ENCODE data around the gene CHKB. TPM values are rescaled to one million over a fixed set of nuclear protein-coding genes. Genes with fewer than 3 reads are reported as not detected.
"Not testable (repeated sequence)": the region's sequence is repeated elsewhere in the genome, so short reads cannot be mapped to it uniquely, and the experiment has no call there.

The CHKB gene
- total RNA-seq, 4 donors from 2014 or later = 47.0 to 71.3 (median 66.4) TPM

DNA sequence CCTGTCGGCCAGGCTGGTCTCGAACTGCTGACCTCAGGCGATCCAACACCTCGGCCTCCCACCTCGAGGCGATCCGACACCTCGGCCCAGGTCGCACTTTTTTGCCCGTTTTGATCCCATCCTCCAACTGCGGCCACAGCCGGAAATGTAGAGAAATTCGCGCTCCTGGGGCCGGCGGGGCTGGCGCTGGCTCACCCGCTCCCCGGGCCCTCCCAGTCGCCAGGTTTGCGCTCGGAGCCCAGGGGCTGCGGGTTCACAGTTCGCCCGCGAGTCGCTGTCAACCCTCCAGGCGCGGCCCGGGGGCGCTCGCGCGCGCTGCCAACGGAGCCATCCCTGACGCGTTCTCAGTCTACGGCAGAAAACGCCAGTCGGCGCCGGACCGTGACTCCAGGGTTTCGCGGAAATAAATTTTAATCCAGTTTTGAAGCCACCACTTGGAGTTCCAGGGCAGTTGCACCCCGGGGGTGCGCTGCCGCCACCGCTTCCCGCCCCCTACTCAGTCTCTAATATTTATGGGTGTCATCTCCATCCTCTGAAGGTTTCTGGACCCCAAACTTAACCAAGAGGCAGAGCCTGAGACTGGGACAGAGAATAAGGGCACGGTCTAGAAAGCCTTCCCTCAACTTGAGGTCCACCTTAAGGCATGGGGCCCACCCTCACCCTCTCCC, 38.4 kb downstream of the CHKB start:
- DNase-seq (ENCODE audit: low spot score in 2 of 2) = peak in 1 of 2 donors; percentile 96

DNA sequence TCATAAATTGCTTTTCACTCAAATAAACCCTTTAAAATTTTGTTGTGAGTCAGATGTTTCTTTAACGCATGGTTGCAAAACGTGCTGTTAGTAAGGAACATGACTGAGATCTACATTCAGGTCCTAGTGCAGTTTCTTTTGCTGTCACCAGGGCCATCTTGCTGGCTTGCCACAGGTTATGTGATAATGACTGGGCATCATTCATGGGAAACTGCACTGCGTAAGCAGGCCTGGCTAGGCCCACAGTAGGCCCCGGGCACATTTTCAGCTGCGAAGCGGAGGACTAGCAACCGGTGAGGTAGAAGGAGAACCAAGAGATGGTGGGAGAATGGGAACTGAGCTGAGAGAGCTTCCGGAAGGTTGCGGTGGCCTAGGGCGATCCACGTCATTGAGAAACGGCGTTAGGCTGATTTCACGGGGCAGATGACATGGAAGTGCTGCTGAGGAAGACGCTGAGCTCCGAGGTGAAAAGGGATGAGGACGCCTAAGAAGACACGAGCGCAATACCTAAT, 40.2 kb downstream of the CHKB start:
- TF ChIP-seq, protein P1, sequence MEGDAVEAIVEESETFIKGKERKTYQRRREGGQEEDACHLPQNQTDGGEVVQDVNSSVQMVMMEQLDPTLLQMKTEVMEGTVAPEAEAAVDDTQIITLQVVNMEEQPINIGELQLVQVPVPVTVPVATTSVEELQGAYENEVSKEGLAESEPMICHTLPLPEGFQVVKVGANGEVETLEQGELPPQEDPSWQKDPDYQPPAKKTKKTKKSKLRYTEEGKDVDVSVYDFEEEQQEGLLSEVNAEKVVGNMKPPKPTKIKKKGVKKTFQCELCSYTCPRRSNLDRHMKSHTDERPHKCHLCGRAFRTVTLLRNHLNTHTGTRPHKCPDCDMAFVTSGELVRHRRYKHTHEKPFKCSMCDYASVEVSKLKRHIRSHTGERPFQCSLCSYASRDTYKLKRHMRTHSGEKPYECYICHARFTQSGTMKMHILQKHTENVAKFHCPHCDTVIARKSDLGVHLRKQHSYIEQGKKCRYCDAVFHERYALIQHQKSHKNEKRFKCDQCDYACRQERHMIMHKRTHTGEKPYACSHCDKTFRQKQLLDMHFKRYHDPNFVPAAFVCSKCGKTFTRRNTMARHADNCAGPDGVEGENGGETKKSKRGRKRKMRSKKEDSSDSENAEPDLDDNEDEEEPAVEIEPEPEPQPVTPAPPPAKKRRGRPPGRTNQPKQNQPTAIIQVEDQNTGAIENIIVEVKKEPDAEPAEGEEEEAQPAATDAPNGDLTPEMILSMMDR (IDR thresholded peaks at IDR 0.05) = no peak
- no peak for TF ChIP-seq POLR2A (IDR thresholded peaks at IDR 0.05)
- 78 to 90% methylated on average over 19 of the region's 19 CpGs for WGBS, 2 donors
- H3K4me3 ChIP-seq (ENCODE audit: low read depth, poor library complexity, severe bottlenecking) = no peak overlapping the region
- intact Hi-C loops (cut with DNase I; ENCODE audit: low total_unique reads) = no loop called here
- no peak for DNase-seq (ENCODE audit: low spot score in 2 of 2)

More for the DNA sequence above, 38.4 kb downstream of the CHKB start:
- TF ChIP-seq, protein P1 (IDR thresholded peaks at IDR 0.05) = no peak
- TF ChIP-seq POLR2A (IDR thresholded peaks at IDR 0.05) = no peak
- no peak overlapping the region for H3K4me3 ChIP-seq (ENCODE audit: low read depth, poor library complexity, severe bottlenecking)
- intact Hi-C loops (cut with DNase I; ENCODE audit: low total_unique reads) = no loop called here
- WGBS, 2 donors = 5 to 7% methylated on average over 41 to 52 of the region's 52 CpGs

DNA sequence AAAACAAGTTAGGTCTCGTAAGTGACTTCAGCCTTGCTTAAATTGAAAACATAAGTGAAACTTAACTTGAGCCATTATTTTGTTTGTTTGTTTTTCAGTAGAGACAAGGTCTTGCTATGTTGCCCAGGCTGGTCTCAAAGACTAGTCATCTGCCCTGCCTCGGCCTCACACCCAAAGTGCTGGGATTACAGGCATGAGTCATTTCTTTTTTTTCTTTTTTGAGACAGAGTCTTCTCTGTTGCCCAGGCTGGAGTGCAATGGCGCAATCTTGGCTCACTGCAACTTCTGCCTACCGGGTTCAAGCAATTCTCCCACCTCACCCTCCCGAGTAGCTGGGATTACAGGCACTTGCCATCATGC, 41.0 kb downstream of the CHKB start:
- not testable (repeated sequence) for H3K4me3 ChIP-seq (ENCODE audit: low read depth, poor library complexity, severe bottlenecking)

DNA sequence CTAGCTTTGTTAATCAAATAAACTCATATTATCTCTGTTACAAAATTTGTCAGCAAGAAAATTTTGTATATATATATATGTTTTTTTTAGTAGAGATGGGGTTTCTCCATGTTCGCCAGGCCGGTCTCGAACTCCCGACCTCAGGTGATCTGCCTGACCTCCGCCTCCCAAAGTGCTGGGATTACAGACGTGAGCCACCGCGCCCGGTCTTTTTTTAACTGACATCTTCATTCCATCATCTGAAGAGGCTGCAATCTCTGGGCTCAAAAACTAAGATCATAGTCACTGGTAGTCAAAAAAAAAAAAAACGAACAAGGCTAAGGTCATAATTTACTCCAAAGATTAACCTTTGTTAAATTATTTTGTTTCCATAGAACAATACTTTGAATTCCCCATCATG, 42.3 kb downstream of the CHKB start:
- intact Hi-C loops (cut with DNase I; ENCODE audit: low total_unique reads) = no loop called here
- no peak overlapping the region for H3K4me3 ChIP-seq (ENCODE audit: low read depth, poor library complexity, severe bottlenecking)
- no peak for DNase-seq (ENCODE audit: low spot score in 2 of 2)
- no peak for TF ChIP-seq POLR2A (IDR thresholded peaks at IDR 0.05)
- TF ChIP-seq, protein P1 (IDR thresholded peaks at IDR 0.05) = no peak
- 82 to 86% methylated on average over 10 of the region's 10 CpGs for WGBS, 2 donors

More for the DNA sequence above, 41.0 kb downstream of the CHKB start:
- peak in 1 of 2 donors; percentile 67 for DNase-seq (ENCODE audit: low spot score in 2 of 2)
- intact Hi-C loops (cut with DNase I; ENCODE audit: low total_unique reads) = not testable (repeated sequence)
- 23 to 34% methylated on average over 5 of the region's 5 CpGs for WGBS, 2 donors

DNA sequence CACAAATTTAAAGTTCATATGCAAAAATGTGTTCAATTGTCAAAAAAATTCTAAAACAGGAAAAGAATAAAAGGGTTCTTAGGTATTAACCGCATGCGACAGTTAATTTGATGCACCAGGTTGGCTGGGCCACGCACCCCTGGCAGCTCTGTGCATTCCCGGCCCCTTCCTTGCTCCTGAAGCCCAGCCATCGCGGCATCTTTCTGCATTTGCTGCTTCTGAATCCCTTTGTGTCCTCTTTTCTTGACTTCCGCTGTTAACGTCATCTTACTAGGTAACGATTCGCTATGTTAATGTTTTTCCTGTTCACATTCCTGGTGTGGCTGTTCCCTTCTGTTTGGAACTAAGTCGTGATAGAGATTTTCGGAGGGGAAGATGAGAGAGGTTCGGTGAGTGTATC, 44.9 kb downstream of the CHKB start:
- intact Hi-C loops (cut with DNase I; ENCODE audit: low total_unique reads) = no loop called here
- no peak for DNase-seq (ENCODE audit: low spot score in 2 of 2)
- TF ChIP-seq, protein P1 (IDR thresholded peaks at IDR 0.05) = no peak
- no peak for TF ChIP-seq POLR2A (IDR thresholded peaks at IDR 0.05)
- 85 to 90% methylated on average over 13 of the region's 13 CpGs for WGBS, 2 donors
- no peak overlapping the region for H3K4me3 ChIP-seq (ENCODE audit: low read depth, poor library complexity, severe bottlenecking)

DNA sequence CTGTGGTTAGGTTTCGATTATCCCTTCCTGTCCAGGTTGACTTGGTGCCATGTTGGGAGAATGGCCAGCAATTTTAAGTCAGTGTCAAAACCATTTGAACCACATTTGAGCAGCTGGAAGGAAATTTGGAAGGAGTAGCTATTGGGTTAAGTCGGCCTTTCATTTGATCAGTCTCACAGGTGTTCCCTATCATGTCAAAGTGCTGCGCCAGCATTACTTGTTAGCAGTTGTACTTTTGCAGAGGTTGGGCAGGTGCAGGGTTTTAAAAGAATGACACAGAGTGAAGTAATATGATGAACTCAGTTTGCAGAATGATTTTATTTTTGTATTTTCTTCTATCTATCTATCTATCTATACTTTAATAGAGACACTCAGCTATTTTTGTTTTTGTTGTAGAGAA, 46.4 kb downstream of the CHKB start:
- no peak overlapping the region for H3K4me3 ChIP-seq (ENCODE audit: low read depth, poor library complexity, severe bottlenecking)
- intact Hi-C loops (cut with DNase I; ENCODE audit: low total_unique reads) = no loop called here
- WGBS, 2 donors = 54 to 69% methylated on average over 3 of the region's 3 CpGs
- TF ChIP-seq POLR2A (IDR thresholded peaks at IDR 0.05) = no peak
- TF ChIP-seq, protein P1 (IDR thresholded peaks at IDR 0.05) = no peak
- DNase-seq (ENCODE audit: low spot score in 2 of 2) = no peak
